ENCODE results near the gene EBF3. TPM values are rescaled to one million over a fixed set of nuclear protein-coding genes. Genes with fewer than 3 reads are reported as not detected.

The EBF3 gene
- total RNA-seq, 1 experiment from 2014 or later = not detected

GRCh38 chr10:129912166-129912917 lies 51.7 kb downstream of the EBF3 start:
- no peaks in the 10 kb centered on the region for H3K9me3 ChIP-seq (ENCODE audit: low read length)
- H3F3A ChIP-seq (ENCODE audit: low read length, unreplicated experiment) = no peaks in the 10 kb centered on the region
- intact Hi-C loops (cut with micrococcal nuclease) = no loop called here
- no peak overlapping the region for H2AFZ ChIP-seq (ENCODE audit: low read length)
- no peak overlapping the region for H3K4me3 ChIP-seq (ENCODE audit: low read length)
- ChIA-PET POLR2A (ENCODE audit: unreplicated experiment) (no interaction called here), CTCF (no interaction called here)
- H3K4me2 ChIP-seq (ENCODE audit: low read length) = no peak overlapping the region
- H3K27me3 ChIP-seq (ENCODE audit: low read length) = peaks cover 15% of the 10 kb centered on the region
- H3K79me2 ChIP-seq (ENCODE audit: low read length) = no peaks in the 10 kb centered on the region
- no peak overlapping the region for H3K27ac ChIP-seq (ENCODE audit: low read length)
- no peaks in the 10 kb centered on the region for H3K9me2 ChIP-seq (replicated peaks; ENCODE audit: low read length)
- no peaks in the 10 kb centered on the region for H3K36me3 ChIP-seq (ENCODE audit: low read depth, low read length)
- TF ChIP-seq CTCF (conservative IDR thresholded peaks at IDR 0.05; ENCODE audit: low read depth, low read length) (no peak), EZH2phosphoT487 (IDR thresholded peaks at IDR 0.05; ENCODE audit: borderline replicate concordance, low read length) (no peak), EZH2 (IDR thresholded peaks at IDR 0.05; ENCODE audit: low read length, unreplicated experiment) (no peak)
- no peak overlapping the region for H3K9ac ChIP-seq (ENCODE audit: low read length)
- ATAC-seq (no peak), DNase-seq (no peak)
- H4K20me1 ChIP-seq (ENCODE audit: low read length) = no peaks in the 10 kb centered on the region
- no peaks in the 10 kb centered on the region for H3K4me1 ChIP-seq (ENCODE audit: insufficient read depth, low read length)
- no TSS peak for BruUV-seq (replicated peaks)

GRCh38 chr10:129911451-129912165 lies 52.5 kb downstream of the EBF3 start:
- no peaks in the 10 kb centered on the region for H3K9me3 ChIP-seq (ENCODE audit: low read length)
- ATAC-seq (no peak), DNase-seq (no peak)
- no peak overlapping the region for H3K9ac ChIP-seq (ENCODE audit: low read length)
- no peaks in the 10 kb centered on the region for H3K36me3 ChIP-seq (ENCODE audit: low read depth, low read length)
- POLR2A ChIA-PET (ENCODE audit: unreplicated experiment) = no interaction called here
- no peak overlapping the region for H3K27ac ChIP-seq (ENCODE audit: low read length)
- no peak overlapping the region for H2AFZ ChIP-seq (ENCODE audit: low read length)
- H3K9me2 ChIP-seq (replicated peaks; ENCODE audit: low read length) = no peaks in the 10 kb centered on the region
- H4K20me1 ChIP-seq (ENCODE audit: low read length) = no peaks in the 10 kb centered on the region
- H3K4me2 ChIP-seq (ENCODE audit: low read length) = no peak overlapping the region
- H3K27me3 ChIP-seq (ENCODE audit: low read length) = peaks cover 21% of the 10 kb centered on the region
- H3K4me1 ChIP-seq (ENCODE audit: insufficient read depth, low read length) = no peaks in the 10 kb centered on the region
- H3F3A ChIP-seq (ENCODE audit: low read length, unreplicated experiment) = no peaks in the 10 kb centered on the region
- H3K79me2 ChIP-seq (ENCODE audit: low read length) = no peaks in the 10 kb centered on the region
- no TSS peak for BruUV-seq (replicated peaks)
- CTCF ChIA-PET = no interaction called here
- no peak for TF ChIP-seq EZH2phosphoT487 (IDR thresholded peaks at IDR 0.05; ENCODE audit: borderline replicate concordance, low read length)
- TF ChIP-seq EZH2 (IDR thresholded peaks at IDR 0.05; ENCODE audit: low read length, unreplicated experiment) = no peak
- TF ChIP-seq CTCF (conservative IDR thresholded peaks at IDR 0.05; ENCODE audit: low read depth, low read length) = no peak
- intact Hi-C loops (cut with micrococcal nuclease) = no loop called here
- H3K4me3 ChIP-seq (ENCODE audit: low read length) = no peak overlapping the region

- Histone ChIP-seq H3K9me3 (ENCODE audit: low read length) (no peaks in the 10 kb centered on the region), H3F3A (ENCODE audit: low read length, unreplicated experiment) (no peaks in the 10 kb centered on the region), H2AFZ (ENCODE audit: low read length) (no peak overlapping the region), H4K20me1 (ENCODE audit: low read length) (no peaks in the 10 kb centered on the region), H3K79me2 (ENCODE audit: low read length) (no peaks in the 10 kb centered on the region), H3K9ac (ENCODE audit: low read length) (no peak overlapping the region), H3K4me3 (ENCODE audit: low read length) (no peak overlapping the region), H3K4me1 (ENCODE audit: insufficient read depth, low read length) (no peaks in the 10 kb centered on the region), H3K4me2 (ENCODE audit: low read length) (no peak overlapping the region), H3K27me3 (ENCODE audit: low read length) (peaks cover 21% of the 10 kb centered on the region), H3K27ac (ENCODE audit: low read length) (no peak overlapping the region), H3K36me3 (ENCODE audit: low read depth, low read length) (no peaks in the 10 kb centered on the region), H3K9me2 (replicated peaks; ENCODE audit: low read length) (no peaks in the 10 kb centered on the region)
- POLR2A ChIA-PET (ENCODE audit: unreplicated experiment) = no interaction called here
- CTCF ChIA-PET = no interaction called here
- ATAC-seq (no peak), DNase-seq (no peak)
- TF ChIP-seq EZH2 (IDR thresholded peaks at IDR 0.05; ENCODE audit: low read length, unreplicated experiment) (no peak), EZH2phosphoT487 (IDR thresholded peaks at IDR 0.05; ENCODE audit: borderline replicate concordance, low read length) (no peak), CTCF (conservative IDR thresholded peaks at IDR 0.05; ENCODE audit: low read depth, low read length) (no peak)
- BruUV-seq (replicated peaks) = no TSS peak
- intact Hi-C loops (cut with micrococcal nuclease) = no loop called here
Measured at GRCh38 chr10:129910861-129911260, 53.2 kb downstream of the EBF3 start.
